ENCODE data around the gene PSKH1. TPM values are rescaled to one million over a fixed set of nuclear protein-coding genes. Genes with fewer than 3 reads are reported as not detected.

The PSKH1 gene
- total RNA-seq, 1 donor from 2014 or later, result 45.0 TPM

GRCh38 chr16:67877064-67877463 is 16.0 kb upstream of the PSKH1 start:
- Mint-ChIP-seq H3K36me3 (ENCODE audit: insufficient read depth) (peaks cover 9% of the 10 kb centered on the region), H3K27ac (no peak overlapping the region)

GRCh38 chr16:67878232-67878631 is 14.8 kb upstream of the PSKH1 start:
- Mint-ChIP-seq H3K27ac (no peak overlapping the region), H3K9me3 (ENCODE audit: low read depth) (no peaks in the 10 kb centered on the region), H3K4me1 (ENCODE audit: low read depth) (peaks cover 20% of the 10 kb centered on the region), H3K4me3 (ENCODE audit: low read depth) (no peak overlapping the region), H3K27me3 (no peaks in the 10 kb centered on the region), H3K36me3 (ENCODE audit: insufficient read depth) (peaks cover 11% of the 10 kb centered on the region)
- no peak for DNase-seq (ENCODE audit: low spot score, unreplicated experiment)
- no peak for TF ChIP-seq CTCF (IDR thresholded peaks at IDR 0.05; ENCODE audit: unreplicated experiment)

More at GRCh38 chr16:67877064-67877463, 16.0 kb upstream of the PSKH1 start:
- Mint-ChIP-seq H3K9me3 (ENCODE audit: low read depth) (no peaks in the 10 kb centered on the region), H3K4me3 (ENCODE audit: low read depth) (no peak overlapping the region), H3K27me3 (no peaks in the 10 kb centered on the region), H3K4me1 (ENCODE audit: low read depth) (peaks cover 23% of the 10 kb centered on the region)
- TF ChIP-seq CTCF (IDR thresholded peaks at IDR 0.05; ENCODE audit: unreplicated experiment), result no peak
- no peak for DNase-seq (ENCODE audit: low spot score, unreplicated experiment)

GRCh38 chr16:67878846-67879245 is 14.2 kb upstream of the PSKH1 start:
- Mint-ChIP-seq H3K36me3 (ENCODE audit: insufficient read depth) (peaks cover 14% of the 10 kb centered on the region), H3K4me1 (ENCODE audit: low read depth) (peaks cover 16% of the 10 kb centered on the region), H3K4me3 (ENCODE audit: low read depth) (no peak overlapping the region), H3K27me3 (no peaks in the 10 kb centered on the region), H3K27ac (no peak overlapping the region), H3K9me3 (ENCODE audit: low read depth) (no peaks in the 10 kb centered on the region)
- no peak for DNase-seq (ENCODE audit: low spot score, unreplicated experiment)
- TF ChIP-seq CTCF (IDR thresholded peaks at IDR 0.05; ENCODE audit: unreplicated experiment), result no peak

- peaks cover 11% of the 10 kb centered on the region for H3K4me1 Mint-ChIP-seq (ENCODE audit: low read depth)
- H3K36me3 Mint-ChIP-seq (ENCODE audit: insufficient read depth), result peaks cover 15% of the 10 kb centered on the region
- no peak overlapping the region for H3K27ac Mint-ChIP-seq
- H3K9me3 Mint-ChIP-seq (ENCODE audit: low read depth), result no peaks in the 10 kb centered on the region
- no peak for TF ChIP-seq CTCF (IDR thresholded peaks at IDR 0.05; ENCODE audit: unreplicated experiment)
- DNase-seq (ENCODE audit: low spot score, unreplicated experiment), result no peak
- no peak overlapping the region for H3K4me3 Mint-ChIP-seq (ENCODE audit: low read depth)
- H3K27me3 Mint-ChIP-seq, result no peaks in the 10 kb centered on the region
Measured at GRCh38 chr16:67879462-67879861, 13.6 kb upstream of the PSKH1 start.

GRCh38 chr16:67879936-67880335 is 13.1 kb upstream of the PSKH1 start:
- TF ChIP-seq CTCF (IDR thresholded peaks at IDR 0.05; ENCODE audit: unreplicated experiment), result no peak
- DNase-seq (ENCODE audit: low spot score, unreplicated experiment), result no peak
- H3K27me3 Mint-ChIP-seq, result no peaks in the 10 kb centered on the region
- H3K27ac Mint-ChIP-seq, result no peak overlapping the region
- no peaks in the 10 kb centered on the region for H3K9me3 Mint-ChIP-seq (ENCODE audit: low read depth)
- peaks cover 8% of the 10 kb centered on the region for H3K4me1 Mint-ChIP-seq (ENCODE audit: low read depth)
- no peak overlapping the region for H3K4me3 Mint-ChIP-seq (ENCODE audit: low read depth)
- peaks cover 17% of the 10 kb centered on the region for H3K36me3 Mint-ChIP-seq (ENCODE audit: insufficient read depth)
